Left ventricle myocardium inferior (tissue), 1 donor: ENCODE results near the gene SLC16A7. TPM values are rescaled to one million over a fixed set of nuclear protein-coding genes. Genes with fewer than 3 reads are reported as not detected.

Experiments
- DNase-seq: peaks from one replicate; pipeline ENCODE4 v3.0.0-alpha.2; 2020
- H3K27ac ChIP-seq: fragments of 200-600 bp; replicated peaks from 2 replicates; pipeline ENCODE4 v1.8.0; 2021
- H3K27me3 ChIP-seq: fragments of 200-600 bp; 2 replicates; pipeline ENCODE4 v1.8.0; 2021; ENCODE audit warnings: low read depth
- H3K36me3 ChIP-seq: fragments of 200-600 bp; 2 replicates; pipeline ENCODE4 v1.8.0; 2021
- H3K4me1 ChIP-seq: fragments of 200-600 bp; 2 replicates; pipeline ENCODE4 v1.8.0; 2021
- H3K4me3 ChIP-seq: fragments of 200-600 bp; 2 replicates; pipeline ENCODE4 v1.8.0; 2021; ENCODE audit warnings: mild to moderate bottlenecking, moderate library complexity
- H3K9me3 ChIP-seq: fragments of 200-600 bp; replicated peaks from 2 replicates; pipeline ENCODE4 v1.8.0; 2021
- CTCF ChIP-seq: fragments of 200-600 bp; IDR thresholded peaks from 2 replicates; pipeline ENCODE4 v1.8.0; 2021; ENCODE audit warnings: antibody characterized with exemption, mild to moderate bottlenecking, borderline replicate concordance
- intact Hi-C: fragments of 100-400 bp; cut with micrococcal nuclease; formaldehyde crosslinking; loops from one replicate; pipeline ENCODE4 v1.11.0; 2022
- total RNA-seq: library from RNA; stranded (reverse); fragmentation: NEBNext Ultra II Directional; extraction: Animal tissue kit (Norgen Biotek cat#: 25700); gene quantifications from one replicate; pipeline ENCODE4 v1.2.1, GENCODE V29; 2021
- donor health status: DM: no; HTN: yes; CAD: no; lungs with severe emphysema.

The SLC16A7 gene
- total RNA-seq, 1 donor from 2014 or later: 134 TPM

- Histone ChIP-seq H3K9me3 (no peaks in the 10 kb centered on the region), H3K4me3 (no peak overlapping the region), H3K4me1 (peaks cover 66% of the 10 kb centered on the region), H3K27ac (peak overlapping the region; percentile 10), H3K27me3 (no peaks in the 10 kb centered on the region), H3K36me3 (peaks cover 3% of the 10 kb centered on the region)
- intact Hi-C loops: no loop called here
- peak; percentile 18 for DNase-seq
- no peak for TF ChIP-seq CTCF
These were observed 83.1 kb downstream of the SLC16A7 start for GRCh38 chr12:59678759-59679411.

GRCh38 chr12:59689776-59690175 lies 93.9 kb downstream of the SLC16A7 start:
- no peaks in the 10 kb centered on the region for H3K27me3 ChIP-seq
- H3K4me1 ChIP-seq: peaks cover 67% of the 10 kb centered on the region
- H3K4me3 ChIP-seq: no peak overlapping the region
- H3K27ac ChIP-seq: peak overlapping the region; percentile 14
- no peak for TF ChIP-seq CTCF
- DNase-seq: no peak
- peaks cover 11% of the 10 kb centered on the region for H3K9me3 ChIP-seq
- H3K36me3 ChIP-seq: peaks cover 12% of the 10 kb centered on the region
- intact Hi-C loops: no loop called here

GRCh38 chr12:59695379-59695778 lies 99.5 kb downstream of the SLC16A7 start:
- Histone ChIP-seq H3K27me3 (no peaks in the 10 kb centered on the region), H3K36me3 (peaks cover 12% of the 10 kb centered on the region), H3K27ac (no peak overlapping the region), H3K4me3 (no peak overlapping the region), H3K9me3 (peaks cover 11% of the 10 kb centered on the region), H3K4me1 (peaks cover 63% of the 10 kb centered on the region)
- intact Hi-C loops: no loop called here
- DNase-seq: no peak
- no peak for TF ChIP-seq CTCF

GRCh38 chr12:59698600-59698999 lies 102.8 kb downstream of the SLC16A7 start:
- no peak overlapping the region for H3K27ac ChIP-seq
- TF ChIP-seq CTCF: no peak
- no peak for DNase-seq
- no peak overlapping the region for H3K4me3 ChIP-seq
- H3K4me1 ChIP-seq: peaks cover 79% of the 10 kb centered on the region
- no peaks in the 10 kb centered on the region for H3K27me3 ChIP-seq
- H3K36me3 ChIP-seq: no peaks in the 10 kb centered on the region
- intact Hi-C loops: no loop called here
- H3K9me3 ChIP-seq: no peaks in the 10 kb centered on the region

GRCh38 chr12:59699421-59700152 lies 103.8 kb downstream of the SLC16A7 start:
- H3K9me3 ChIP-seq: no peaks in the 10 kb centered on the region
- TF ChIP-seq CTCF: no peak
- no peak for DNase-seq
- intact Hi-C loops: no loop called here
- peak overlapping the region; percentile 53 for H3K27ac ChIP-seq
- H3K4me1 ChIP-seq: peaks cover 70% of the 10 kb centered on the region
- H3K27me3 ChIP-seq: no peaks in the 10 kb centered on the region
- H3K4me3 ChIP-seq: no peak overlapping the region
- peaks cover under 1% of the 10 kb centered on the region for H3K36me3 ChIP-seq
